ENCODE measurements around the gene CD63.
"Not testable (repeated sequence)": the region's sequence is repeated elsewhere in the genome, so short reads cannot be mapped to it uniquely, and the experiment has no call there.

The CD63 gene, protein sequence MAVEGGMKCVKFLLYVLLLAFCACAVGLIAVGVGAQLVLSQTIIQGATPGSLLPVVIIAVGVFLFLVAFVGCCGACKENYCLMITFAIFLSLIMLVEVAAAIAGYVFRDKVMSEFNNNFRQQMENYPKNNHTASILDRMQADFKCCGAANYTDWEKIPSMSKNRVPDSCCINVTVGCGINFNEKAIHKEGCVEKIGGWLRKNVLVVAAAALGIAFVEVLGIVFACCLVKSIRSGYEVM

DNA sequence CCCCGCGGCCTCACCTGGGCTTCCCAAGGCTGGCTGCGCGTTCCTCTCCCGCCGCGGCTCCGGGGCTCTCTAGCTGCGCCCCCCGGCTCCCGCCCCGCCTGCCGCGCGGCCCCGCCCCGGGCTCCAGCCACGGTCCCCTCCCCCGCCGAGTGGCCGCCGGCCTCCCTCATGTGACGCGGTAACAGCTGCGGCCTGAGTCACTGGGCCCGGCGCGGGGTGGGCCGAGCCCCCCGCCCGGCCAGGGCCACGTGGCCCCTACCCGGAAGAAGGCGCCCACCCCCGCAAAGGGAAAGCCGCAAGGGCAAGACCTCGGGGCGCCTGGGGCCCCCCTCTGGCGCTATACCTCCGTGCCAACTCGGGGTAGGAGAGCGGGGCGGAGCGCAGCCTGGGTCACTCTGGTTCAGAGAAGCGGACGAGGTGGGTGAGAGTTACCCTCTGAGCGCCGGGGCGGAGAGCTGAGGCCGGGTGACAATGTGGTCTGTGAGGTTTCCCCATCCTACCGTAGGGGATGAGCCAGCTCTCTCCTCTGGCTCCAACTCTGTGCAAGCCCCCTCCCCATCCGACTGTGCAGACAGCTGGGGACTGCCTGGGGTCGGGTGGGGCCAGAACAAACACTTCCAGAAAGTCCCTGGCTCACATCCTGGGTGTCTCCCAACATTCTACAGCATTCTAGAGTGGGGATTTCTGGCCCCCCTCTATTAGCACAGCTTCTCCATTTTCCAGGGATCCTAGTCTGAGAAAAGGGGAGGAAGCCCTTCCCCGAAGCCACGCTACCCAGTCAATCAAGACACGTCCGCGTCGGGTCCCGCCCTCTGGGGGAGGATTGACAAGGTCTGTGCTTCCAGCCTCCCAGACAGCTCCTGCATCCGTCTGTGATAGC lies at the start of gene CD63:
TSS of gene CD63 (minus strand) at position 71 of the 880 bp plus-strand sequence. CDS start 668 bp downstream, outside the sequence.
- peak; percentile 93 for DNase-seq (ENCODE audit: low read depth, low spot score)

- DNase-seq (ENCODE audit: low read depth, low spot score): no peak
These were observed 49.0 kb upstream of the CD63 start for GRCh38 chr12:55777856-55778255.

- no peak for DNase-seq (ENCODE audit: low read depth, low spot score)
These were observed 42.9 kb upstream of the CD63 start for GRCh38 chr12:55771736-55772135.

DNA sequence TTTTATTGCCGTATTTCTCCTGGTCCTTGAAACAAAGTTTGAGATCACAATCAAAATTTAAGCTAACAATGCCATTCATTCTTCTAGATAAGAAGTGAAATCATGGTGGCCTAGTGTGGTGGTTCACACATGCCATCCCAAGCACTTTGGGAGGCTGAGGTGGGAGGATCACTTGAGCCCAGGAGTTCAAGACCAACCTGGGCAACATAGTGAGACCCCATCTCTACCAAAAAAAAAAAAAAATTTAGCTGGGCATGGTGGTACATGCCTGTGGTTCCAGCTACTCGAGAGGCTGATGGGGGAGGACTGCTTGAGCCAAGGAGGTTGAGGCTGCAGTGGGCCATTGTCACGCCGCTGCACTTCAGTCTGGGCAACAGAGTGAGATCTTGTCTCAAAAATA lies 38.3 kb upstream of the CD63 start:
- DNase-seq (ENCODE audit: low read depth, low spot score): no peak

DNA sequence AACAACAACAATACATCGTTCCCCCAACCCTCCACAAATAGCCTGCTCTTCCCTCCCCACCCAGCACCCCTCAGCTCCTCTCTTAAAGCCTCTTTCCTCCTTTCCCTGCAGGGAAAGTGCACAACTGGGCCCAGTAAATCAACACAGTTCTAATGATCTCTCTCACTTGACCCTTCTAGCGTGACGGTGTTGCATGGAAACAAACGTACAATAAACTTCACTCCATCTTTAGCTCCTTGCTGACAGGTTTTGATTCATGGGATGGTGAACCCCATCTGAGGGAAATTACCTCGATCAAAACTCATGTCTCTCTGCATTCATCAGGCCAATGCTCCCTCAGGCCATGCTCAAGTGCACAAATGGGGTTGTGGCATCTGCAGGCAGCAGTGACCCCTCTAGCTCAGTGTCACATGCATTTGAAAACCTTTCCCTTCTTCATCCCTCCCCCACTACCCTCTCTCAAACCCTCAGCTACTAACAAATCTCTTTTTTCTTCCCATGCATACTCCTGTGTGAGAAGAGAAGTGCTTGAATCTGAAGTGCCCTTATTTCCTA lies 37.0 kb upstream of the CD63 start:
- no peak for DNase-seq (ENCODE audit: low read depth, low spot score)

DNA sequence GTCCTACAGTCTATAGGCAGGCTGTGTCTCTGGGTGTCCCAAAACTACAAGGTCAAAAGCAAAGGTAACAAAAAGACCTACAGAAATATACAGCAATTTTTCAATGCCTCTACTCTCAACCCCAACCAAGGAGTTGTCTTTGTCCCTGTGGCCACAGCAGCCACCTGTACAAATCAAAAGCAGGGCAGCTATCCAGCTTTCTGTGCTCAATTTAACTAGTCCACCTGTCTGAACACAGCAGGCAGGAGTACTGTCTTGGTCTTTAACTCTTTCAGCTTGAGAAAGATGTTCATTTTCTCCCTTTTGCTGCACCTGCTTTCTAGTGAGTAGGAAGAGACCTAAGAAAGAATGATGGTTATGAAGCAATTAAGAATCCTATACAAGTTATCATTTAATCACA lies 33.8 kb upstream of the CD63 start:
- no peak for DNase-seq (ENCODE audit: low read depth, low spot score)

DNA sequence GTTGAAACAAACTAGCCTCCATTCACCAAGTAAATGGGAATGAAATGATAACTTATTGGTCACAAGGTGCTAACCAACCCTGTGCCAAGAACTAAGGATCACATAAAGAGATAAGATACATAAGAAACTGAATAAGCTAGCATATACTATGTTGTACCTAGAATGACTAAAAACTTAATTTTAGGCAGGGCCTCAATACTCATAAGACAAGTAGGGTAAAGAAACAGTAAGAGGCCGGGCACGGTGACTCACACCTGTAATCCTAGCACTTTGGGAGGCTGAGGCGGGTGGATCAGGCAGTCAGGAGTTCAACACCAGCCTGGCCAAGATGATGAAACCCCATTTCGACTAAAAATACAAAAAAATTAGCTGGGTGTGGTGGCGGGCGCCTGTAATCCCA lies 31.9 kb upstream of the CD63 start:
- DNase-seq (ENCODE audit: low read depth, low spot score): no peak

GRCh38 chr12:55758575-55758974 lies 29.8 kb upstream of the CD63 start:
- DNase-seq (ENCODE audit: low read depth, low spot score): not testable (repeated sequence)

DNA sequence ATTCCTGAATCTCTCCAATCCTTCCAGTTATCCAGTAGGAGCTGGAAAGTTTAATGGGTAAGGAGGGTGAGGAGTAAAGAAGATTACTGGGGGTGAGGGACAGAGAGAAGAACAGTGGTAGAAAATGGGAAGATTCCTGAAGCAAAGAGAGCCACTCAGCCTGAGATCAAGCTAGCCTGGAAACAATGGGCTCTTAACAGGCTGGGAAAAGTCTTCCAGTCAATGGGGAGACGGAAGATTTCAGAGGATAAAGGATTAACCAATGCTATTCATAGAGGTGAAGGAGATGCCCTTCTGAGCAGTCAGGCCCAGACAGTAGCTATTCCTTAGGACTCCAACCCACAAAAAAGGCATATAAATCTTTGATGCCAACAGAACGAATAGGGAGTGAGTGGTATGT lies 28.9 kb upstream of the CD63 start:
- no peak for DNase-seq (ENCODE audit: low read depth, low spot score)

- no peak for DNase-seq (ENCODE audit: low read depth, low spot score)
These were observed 26.4 kb upstream of the CD63 start for GRCh38 chr12:55755246-55755645.

GRCh38 chr12:55748230-55748993 lies 19.6 kb upstream of the CD63 start:
- DNase-seq (ENCODE audit: low read depth, low spot score): no peak

GRCh38 chr12:55746913-55747231 lies 18.1 kb upstream of the CD63 start:
- DNase-seq (ENCODE audit: low read depth, low spot score): no peak

DNA sequence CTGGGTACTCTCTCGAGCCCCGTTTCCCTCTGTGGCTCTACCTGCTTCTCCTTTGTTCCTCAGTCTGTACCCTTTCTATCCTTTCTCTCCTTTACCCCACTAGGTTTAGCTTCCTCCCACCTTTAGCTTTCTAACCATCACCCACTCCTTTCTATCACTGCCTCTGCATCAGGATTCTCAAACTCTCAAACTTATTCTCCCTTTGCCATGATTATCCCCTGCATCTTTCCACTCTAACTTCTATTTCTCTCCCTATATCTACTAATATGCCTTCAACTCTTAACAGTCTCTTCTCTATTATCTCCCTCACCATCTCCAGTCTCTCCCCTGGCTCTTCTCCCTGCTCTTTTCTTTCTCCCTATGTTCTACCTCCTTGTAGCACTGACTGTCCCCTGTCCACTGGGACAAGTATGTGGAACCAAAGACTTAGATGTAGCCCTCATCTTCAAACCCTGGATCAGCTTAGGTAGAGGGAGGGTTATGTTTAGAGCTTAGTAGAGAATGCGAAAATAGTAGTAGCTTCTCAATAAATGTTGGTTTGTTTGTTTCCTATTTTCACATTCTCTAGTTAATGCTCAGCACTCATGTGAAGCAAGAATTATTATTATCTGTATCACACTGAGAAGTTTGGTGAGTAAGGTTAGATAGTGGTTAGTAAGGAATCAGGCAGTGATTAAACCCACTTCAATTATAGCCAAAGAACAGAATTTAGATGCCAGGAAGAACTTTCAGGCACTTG lies 17.5 kb upstream of the CD63 start:
- DNase-seq (ENCODE audit: low read depth, low spot score): no peak

DNA sequence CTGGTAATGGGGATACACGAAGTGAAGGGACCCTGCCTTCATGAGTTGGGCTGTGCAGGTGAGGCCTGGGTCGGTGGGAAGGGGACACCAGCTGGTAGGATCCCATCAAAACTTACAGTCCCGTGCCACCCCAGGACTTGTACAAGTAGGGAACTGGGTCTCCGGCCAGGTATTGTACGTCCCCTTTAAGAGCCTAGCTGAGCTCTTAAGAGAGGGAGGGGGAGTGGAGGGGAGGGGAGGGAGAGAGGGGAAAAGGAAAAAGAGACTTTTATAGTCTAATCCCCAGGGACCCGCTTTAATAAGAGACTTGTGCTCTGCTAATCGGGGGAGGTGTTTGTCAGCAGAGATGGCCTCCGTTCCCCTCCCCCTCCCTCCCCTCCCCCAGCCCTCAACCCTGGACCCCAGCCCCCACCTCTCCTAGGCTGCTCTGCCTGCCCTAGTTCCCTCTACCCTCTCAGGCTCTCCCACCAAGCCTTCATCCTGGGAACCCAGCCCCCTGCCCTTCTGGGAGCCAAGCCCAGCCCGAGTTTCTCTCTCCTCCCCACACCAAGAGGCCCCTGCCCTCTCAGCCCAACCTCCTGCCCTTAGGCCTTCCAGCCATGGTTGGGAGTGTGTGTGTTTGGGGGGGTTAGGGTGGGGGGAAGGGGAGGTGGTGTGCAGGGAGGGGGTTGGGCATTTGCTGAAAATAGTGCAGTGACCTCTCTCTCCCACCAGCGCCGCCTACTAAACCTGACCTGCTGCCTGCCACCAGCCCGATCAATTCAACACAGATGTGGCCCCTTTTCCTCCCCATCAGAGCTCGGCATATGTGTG lies 16.8 kb upstream of the CD63 start:
- no peak for DNase-seq (ENCODE audit: low read depth, low spot score)

GRCh38 chr12:55744340-55745030 lies 15.7 kb upstream of the CD63 start:
- no peak for DNase-seq (ENCODE audit: low read depth, low spot score)

- DNase-seq (ENCODE audit: low read depth, low spot score): no peak
These were observed 14.9 kb upstream of the CD63 start for GRCh38 chr12:55743406-55744339.

GRCh38 chr12:55742719-55743405 lies 14.1 kb upstream of the CD63 start, which contains the start of gene GDF11:
Gene GDF11 (plus strand): TSS chr12:55743122. CDS start chr12:55743317, 195 bp downstream.
- DNase-seq (ENCODE audit: low read depth, low spot score): no peak
